ENCODE measurements around the gene ISG15.

GRCh38 chr1:965526-966134 is 47.7 kb upstream of the ISG15 start:
- TF ChIP-seq CTCF (conservative IDR thresholded peaks at IDR 0.05) (no peak), ZFX (IDR thresholded peaks at IDR 0.05) (no peak)

All from C4-2B (cell line).